NCI-H82 treated with DMSO at 0.1 percent for 48 hours (cell line): ENCODE measurements around the gene TMEM106B.
"Not testable (repeated sequence)": the region's sequence is repeated elsewhere in the genome, so short reads cannot be mapped to it uniquely, and the experiment has no call there.

Source experiments
- DNase-seq: peaks from one replicate; lab custom pipeline; 2025; ENCODE audit not compliant: unreplicated experiment; lab: John Stamatoyannopoulos, UW

TMEM106B gene

GRCh38 chr7:12211054-12211710 is at the start of gene TMEM106B:
Gene TMEM106B (plus strand): TSS chr7:12211294. CDS start chr7:12214811, 3,517 bp downstream.
- DNase-seq = peak; percentile 80

DNA sequence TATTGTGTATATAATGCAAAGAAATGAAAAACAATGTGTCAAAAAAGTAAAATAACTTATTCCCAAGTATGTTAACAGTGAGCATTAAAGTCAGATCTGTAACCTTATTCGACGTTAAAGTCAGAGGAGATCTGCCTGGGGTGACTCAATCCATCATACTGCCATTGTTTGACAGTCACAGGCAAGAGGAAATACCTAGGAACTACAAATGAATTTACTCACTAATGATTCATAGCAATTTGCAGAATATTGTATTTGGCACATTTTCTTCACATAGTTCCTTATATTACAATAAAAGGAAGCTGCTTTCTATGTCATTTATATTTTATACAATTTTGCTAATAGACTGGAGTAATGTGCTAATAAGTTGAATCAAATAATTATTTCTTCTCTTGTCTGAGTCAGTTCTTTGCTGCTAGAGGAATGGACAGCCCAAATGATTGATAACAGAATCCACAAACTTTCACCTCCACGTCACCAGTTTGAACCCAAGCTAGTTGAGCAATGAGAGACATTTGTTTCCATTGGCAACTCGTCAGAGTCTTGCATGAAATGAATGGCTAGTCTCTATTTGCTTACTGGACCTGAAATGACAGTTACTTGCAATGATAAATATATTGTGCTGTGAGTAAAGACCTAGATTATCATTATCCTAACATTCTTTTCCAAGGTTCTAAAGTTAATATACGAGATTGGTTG is 48.5 kb upstream of the TMEM106B start:
- no peak for DNase-seq

DNA sequence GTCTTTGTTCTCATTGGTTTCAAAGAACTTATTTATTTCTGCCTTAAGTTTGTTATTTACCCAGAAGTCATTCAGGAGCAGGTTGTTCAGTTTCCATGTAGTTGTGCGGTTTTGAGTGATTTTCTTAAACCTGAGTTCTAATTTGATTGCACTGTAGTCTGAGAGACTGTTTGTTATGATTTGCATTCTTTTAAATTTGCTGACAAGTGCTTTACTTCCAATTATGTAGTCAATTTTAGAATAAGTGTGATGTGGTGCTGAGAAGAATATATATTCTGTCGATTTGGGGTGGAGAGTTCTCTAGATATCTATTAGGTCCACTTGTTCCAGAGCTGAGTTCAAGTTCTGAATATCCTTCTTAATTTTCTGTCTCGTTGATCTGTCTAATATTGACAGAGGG is 43.0 kb upstream of the TMEM106B start:
- not testable (repeated sequence) for DNase-seq

DNA sequence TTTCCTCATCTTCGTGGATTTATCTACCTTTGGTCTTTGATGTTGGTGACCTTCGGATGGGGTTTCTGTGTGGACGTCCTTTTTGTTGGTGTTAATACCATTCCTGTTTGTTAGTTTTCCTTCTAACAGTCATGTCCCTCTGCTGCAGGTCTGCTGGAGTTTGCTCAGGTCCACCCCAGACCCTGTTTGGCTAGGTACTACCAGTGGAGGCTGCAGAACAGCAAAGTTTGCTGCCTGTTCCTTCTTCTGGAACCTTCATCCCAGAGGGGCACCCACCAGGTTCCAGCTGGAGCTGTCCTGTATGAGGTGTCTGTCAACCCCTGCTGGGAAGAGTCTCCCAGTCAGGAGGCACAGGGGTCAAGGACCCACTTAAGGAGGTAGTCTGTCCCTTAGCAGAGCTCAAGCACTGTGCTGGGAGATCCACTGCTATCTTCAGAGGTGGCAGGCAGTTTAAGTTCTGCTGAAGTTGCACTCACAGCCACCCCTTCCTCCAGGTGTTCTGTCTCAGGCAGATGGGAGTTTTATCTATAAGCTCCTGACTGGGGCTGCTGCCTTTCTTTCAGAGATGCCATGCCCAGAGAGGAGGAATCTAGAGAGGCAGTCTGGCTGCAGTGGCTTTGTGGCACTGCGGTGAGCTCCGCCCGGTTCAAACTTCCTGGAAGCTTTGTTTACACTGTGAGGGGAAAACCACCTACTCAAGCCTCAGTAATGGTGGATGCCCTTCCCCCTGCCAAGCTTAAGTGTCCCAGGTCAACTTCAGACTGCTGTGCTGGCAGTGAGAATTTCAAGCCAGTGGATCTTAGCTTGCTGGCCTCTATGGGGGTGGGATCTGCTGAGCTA is 40.9 kb upstream of the TMEM106B start:
- not testable (repeated sequence) for DNase-seq

GRCh38 chr7:12173671-12174070 is 37.4 kb upstream of the TMEM106B start:
- no peak for DNase-seq

DNA sequence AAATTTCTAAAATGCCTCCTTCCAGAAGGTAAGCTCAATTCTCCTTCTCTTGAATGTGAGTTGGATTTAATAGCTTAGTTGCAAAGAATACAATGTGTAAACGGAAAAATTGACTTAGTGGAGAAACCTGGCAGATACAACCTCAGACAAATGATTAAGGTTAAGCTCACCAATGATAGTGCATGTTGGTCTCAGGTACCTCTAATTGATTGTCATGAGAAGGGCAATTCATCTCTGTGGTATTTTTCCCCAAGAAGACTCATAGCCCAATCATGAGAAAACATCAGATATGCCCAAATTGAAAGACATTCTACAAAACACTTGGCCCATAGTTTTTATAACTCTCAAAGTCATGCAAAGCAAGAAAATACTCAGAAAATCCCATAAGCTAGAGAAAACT is 36.2 kb upstream of the TMEM106B start:
- no peak for DNase-seq

DNA sequence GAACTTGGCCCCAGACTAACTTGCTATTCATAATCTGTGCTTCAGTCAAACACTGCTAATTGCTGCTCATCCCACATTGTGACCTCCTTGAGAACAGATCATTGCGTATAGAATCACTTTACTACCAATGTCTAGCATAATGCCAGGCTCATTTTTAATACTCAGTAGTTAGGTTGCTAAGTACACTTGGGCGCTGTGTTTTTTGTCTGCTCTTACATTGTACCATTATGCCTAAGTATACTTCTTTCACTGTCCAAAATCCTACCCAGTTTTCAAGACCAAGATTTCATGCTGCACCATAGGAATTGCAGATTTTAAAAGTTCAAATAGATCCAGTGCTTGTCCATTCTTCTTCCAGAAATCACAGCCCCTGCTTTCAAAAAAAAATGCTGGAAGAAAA is 32.8 kb upstream of the TMEM106B start:
- no peak for DNase-seq

DNA sequence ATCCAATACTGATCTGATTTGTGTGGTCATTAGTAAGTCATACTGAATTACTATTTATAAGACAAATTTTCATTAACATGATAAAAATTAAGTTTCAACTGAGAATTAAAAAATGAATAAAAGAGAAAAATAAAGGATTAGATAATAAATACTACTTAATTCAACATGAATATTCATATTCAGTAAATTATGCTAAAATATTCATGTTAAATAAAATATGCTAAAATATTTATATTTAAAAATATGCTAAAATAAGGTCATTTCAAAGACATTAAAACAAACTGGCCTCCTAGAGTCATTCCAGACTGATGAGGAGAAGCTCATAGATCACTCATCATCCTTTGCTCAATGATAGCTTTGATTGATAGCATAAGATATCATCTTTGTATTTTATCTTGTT is 16.7 kb upstream of the TMEM106B start:
- DNase-seq = no peak

DNA sequence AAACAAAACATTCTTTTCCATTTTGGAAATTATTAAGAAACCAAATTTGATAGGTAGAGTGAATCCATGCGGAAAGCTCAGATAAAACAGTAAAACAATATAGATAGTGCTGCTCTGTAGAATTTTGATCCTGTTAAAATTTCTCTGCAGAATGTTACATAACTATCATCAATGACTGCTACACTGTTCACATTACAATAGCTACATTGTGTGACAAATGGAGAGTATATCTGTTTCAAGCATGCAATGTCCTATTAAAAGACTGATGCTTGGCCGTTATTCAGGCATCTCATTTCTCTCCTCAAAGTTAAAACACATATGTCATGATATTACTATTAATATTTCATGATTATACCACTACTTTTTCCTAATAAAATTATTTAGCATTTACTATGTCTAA is 14.7 kb upstream of the TMEM106B start:
- no peak for DNase-seq

- DNase-seq = no peak
These were observed 11.7 kb upstream of the TMEM106B start for GRCh38 chr7:12199363-12199762.

- no peak for DNase-seq
These were observed 4.0 kb upstream of the TMEM106B start for GRCh38 chr7:12207046-12207445.

DNA sequence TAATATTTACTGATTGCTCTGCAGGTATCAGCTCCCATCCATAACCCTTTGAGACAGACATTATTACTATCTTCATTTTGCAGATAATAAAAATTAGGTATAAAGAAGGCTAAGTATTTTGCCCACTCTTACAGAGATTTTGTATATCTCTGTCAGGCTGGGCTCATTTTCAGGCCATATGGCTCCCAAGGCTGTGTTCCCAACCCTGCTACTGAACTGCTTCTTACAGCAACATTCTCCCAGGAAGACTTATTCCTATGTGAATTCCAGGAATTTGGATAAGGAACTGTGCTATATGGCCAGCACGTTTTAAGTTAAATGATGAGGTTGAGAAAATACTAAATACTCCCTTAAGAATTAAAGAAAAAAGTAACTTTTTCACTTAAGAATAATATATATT is 1.9 kb upstream of the TMEM106B start:
- DNase-seq = no peak

- DNase-seq = peak; percentile 79
These were observed 678 bp upstream of the TMEM106B start for GRCh38 chr7:12210179-12211053.

DNA sequence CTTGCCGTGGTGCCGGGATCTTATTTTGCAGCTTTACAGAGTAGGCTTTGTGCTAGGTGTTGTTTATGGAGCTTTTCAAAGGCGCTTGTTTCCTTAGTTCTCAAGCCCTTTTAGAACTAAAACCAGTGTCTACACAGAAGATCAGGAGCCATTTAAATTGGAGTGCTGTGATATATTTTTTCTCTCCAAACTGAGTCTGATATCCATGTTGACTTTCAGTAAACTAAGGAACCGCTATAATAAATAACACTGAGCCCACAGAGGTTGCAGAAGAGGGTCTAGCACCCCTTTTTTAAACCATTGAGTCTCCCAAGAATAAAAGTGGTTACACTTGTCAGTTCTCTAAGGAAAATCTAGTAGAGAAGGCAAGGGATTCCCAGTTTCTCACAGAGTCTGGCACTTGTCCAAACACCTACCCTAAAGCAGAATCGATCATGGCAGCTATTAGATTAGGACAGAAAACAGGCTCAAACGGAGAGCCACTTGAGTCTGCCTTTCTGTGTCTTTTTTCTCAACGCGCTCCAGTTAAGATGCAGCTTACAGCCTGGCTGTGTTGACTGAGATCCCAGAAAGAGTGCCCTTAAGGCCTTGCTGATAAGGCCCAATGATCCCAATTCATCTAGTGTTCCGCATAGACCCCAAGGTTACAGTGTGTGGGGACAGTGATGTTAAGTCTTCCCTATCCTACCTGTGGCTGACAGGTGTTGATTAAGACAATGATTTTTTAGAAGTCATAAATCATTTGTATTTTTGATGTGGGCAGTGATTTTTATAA is 804 bp downstream of the TMEM106B start:
- peak; percentile 25 for DNase-seq

GRCh38 chr7:12217311-12217710 is 6.2 kb downstream of the TMEM106B start:
- no peak for DNase-seq

DNA sequence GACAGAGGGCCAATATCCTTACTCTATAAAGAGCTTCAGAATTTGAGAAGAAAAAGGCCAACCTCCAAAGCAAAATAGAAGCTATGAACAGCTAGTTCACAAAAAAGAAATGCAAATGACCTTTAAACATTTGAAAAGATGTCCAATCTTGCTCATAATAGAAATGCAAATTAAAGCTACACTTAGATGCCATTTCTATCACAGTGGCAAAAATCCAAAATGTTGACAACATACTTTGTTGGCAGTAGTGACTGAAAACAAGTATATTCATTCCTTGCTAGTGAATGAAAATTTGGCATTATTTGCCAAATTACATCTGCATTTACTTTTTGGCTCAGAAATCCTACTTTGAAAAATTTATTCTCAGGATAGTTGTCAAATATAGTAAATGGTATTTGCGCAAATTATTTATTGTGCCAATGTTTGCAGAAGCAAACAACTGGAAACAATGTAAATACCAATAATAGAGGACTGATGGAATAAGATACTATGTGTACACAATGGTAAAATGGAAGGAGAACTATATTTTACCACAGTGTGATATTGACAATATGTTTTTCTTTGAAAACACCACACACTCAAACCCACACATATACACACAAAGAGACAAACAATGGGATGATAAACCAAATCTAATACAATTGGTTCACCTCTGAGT is 9.4 kb downstream of the TMEM106B start:
- no peak for DNase-seq

DNA sequence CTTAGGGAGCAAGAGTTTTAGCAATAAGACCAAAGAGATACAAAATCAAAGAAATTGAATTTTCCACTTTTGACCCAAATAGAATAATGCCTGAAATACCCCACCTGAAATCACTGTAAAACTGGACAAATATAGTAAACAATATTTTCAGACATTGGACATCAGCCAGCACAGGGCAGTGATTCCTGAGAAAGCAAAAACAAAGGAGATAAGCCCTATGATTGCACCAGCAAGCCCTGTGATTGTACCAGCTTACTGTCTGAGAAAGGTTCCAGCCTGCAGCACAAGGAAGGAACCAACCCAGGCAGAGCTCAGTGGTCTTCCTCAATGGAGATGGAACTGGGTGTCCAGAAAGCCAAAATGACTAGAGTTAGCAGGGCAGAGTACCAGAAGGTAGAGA is 10.3 kb downstream of the TMEM106B start:
- DNase-seq = no peak

- DNase-seq = no peak
These were observed 11.9 kb downstream of the TMEM106B start for GRCh38 chr7:12222889-12223579.

DNA sequence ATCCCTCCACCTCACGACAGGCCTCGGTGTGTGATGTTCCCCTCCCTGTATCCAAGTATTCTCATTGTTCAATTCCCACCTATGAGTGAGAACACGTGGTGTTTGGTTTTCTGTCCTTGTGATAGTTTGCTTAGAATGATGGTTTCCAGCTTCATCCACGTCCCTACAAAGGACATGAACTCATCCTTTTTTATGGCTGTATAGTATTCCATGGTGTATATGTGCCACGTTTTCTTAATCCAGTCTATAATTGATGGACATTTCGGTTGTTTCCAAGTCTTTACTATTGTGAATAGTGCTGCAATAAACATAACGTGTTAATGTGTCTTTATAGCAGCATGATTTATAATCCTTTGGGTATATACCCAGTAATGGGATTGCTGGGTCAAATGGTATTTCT is 13.9 kb downstream of the TMEM106B start:
- DNase-seq = not testable (repeated sequence)
